Right lung (tissue), 5 donors: ENCODE data around the gene PVALB. TPM values are rescaled to one million over a fixed set of nuclear protein-coding genes. Genes with fewer than 3 reads are reported as not detected.
A peak's percentile ranks its signal among the peaks of the same experiment; 100 is the strongest.

ENCODE experiments used
- DNase-seq, 2 donors: peaks; one replicate each; pipeline ENCODE4 v3.0.0-alpha.2; 2013
- polyA plus RNA-seq, 5 donors: library from polyadenylated mRNA; unstranded; fragments of 120-200 nt; gene quantifications; one replicate each; pipeline versions ENCODE4 v1.2.1 to v1.2.3, GENCODE V29; 2013; ENCODE audit warnings: inconsistent platforms in 1 of 5, low replicate concordance in 1 of 5; ENCODE audit not compliant: insufficient read length in 5 of 5, insufficient read depth in 1 of 5

PVALB gene
- polyA plus RNA-seq, 5 donors = 0.55 to 1.0 TPM; not detected in 3

DNA sequence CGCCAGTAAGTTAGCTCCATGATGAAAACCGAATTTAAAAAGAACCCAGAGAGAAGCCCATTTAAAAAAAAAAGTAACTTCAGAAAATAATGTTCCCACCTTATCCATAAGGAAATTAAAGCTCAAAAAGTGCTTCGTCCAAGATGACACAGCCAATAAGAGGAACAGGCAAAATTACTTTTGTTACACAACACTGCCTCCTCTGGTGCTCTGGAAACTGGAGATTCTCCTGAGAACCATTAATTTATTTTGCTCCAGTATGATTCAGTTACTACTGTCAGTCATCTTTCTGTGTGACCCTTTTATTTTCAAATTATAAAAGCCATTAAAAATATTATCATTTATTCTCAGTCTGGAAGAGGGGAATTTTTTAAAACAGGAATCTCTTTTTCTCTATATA is 42.9 kb downstream of the PVALB start:
- DNase-seq = no peak

DNA sequence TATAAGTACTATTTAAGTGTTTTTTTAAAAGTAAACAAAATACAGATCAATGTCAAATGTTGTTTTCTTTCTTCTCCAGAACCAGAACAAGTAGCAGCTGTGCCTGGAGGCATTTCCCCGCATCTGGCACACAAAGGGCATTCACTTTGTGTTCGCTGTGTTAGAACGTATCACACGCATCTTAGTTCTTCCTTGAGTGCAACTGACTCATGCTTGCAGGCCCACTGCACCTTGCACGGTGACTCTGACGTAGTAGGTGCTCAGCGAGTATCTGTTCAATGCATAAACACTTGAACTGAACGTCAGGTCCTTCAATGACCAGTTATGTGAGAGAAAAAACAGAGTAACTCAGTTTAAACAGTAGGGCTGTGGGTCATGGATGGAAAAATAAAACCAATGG is 44.4 kb downstream of the PVALB start:
- no peak for DNase-seq

DNA sequence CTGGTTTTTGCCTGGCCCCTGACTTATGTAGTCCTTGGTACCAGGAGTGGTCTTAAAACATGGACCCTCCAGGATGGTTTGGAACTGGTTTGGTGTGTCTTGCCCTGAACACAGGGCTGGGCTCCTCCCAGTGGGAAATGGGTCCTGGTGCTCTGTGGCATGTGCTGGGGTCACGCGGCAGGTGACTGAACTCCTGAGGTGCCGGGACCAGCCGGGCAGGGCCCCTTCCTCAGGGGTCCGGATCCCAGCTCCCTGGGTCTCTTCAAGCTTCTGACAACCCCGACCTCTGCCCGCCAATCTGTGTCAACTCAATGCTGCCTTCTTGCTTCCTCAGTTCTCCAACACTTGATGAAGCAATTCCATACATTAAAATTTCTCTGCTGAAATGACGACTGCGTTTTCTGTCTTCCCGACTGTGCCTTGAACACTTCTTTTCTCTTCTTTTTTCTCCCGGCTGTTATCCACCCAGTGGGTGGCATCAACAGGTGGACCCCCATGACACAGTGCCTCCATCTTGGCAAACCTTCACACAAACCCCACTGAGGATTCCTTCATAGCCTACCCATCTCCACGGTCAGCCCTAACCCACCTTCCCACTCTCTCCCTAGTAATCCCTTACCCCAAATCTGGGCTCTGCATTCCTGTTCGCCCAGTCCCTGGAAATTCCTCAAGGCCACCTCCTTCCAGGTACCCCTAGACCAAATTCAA is 45.3 kb downstream of the PVALB start:
- no peak for DNase-seq

DNA sequence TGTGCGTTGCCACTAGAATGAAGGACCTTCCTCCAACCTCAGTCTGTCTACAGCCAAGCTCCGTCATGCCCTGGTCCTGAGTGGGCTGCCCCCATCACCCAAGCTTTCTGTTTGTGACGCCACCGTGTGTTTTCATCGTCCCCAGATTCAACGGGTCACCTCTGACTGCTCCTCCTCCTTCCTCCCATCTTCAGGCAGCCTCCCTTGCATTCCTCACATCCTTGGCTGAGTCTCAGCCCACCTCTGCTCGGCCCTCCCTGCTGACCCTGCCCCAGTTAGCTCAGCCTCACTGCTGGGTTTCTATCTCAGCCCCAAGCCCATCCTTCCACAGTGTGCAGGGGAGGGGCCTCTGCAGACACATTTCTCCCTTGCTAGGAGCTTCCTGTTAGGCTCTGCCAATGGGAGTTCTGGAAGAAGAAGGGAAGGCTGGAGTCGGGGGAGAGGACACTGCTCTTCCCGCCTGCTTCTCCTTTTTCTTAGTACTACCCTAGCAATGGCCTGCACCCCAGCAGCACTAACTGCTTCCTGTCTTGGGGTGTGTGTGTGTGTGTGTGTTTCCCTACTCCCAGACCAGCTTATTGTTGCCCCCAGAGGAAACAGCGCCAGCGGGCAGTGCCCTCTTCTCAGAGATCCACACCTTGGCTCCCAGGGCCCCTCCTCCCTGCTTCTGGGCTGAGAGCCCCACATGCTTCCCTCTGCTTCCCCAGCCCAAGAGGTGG is 46.2 kb downstream of the PVALB start:
- DNase-seq = no peak

DNA sequence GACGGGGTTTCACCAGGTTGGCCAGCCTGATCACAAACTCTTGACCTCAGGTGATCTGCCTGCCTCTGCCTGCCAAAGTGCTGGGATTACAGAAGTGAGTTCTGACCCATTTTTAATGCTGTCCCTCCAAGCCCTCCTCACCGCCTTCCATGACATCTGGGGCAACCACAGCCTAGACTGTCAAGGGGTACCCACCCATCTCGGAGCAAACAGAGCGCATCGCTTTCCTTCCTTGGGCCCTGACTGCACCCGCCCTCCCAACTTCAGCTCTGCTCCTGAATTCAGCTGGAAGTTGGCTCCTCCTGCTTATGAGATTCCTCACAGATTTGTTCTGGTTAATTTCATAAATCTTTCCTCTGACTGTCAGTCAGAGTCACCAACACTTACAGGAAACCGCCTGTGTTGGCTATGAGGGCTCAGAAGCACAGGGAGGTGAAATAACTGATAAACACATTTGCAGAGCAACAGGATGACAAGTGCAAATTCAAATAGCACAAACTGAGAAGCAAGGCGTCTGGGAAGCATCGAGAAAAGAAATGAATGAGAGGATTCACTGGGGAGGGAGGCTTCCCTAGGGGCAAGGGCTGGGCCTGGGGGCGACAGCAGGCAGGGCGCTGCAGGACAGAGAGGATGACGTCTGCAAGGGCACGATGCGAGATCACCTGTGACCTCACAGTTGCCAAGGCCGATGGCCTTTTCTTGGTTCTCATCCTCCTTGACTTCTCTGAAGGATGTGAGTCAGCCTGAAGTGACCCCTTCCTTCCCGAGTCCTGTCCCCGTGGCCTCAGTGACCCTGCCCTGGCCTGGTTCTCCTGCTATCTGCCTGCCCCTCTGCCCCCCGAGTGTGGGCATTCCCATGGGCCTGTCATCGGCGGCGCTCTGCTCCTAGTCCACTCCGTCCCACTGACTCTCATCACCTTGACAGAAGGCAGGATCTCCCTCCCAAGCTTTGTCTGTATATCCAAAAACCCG is 47.0 kb downstream of the PVALB start:
- no peak for DNase-seq

DNA sequence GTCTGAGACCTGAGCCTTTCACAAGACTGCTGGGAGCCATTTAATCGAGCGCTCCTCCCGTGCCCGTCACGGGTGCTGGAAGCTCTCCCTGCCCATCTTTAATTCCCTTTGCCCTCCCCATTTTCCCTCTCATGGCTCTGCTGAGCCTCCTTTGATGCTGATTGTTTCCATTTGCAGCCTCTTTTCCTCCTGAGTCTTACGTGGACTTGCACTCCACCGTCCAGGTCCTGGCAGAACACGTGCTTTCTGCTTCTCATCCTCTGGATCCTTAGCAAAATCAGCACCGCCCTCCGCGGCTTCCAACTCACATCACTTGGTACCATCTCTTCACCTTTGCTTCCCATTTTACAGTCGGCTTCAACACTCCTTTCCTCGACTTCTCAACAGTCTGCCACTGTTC is 48.2 kb downstream of the PVALB start:
- DNase-seq = no peak

DNA sequence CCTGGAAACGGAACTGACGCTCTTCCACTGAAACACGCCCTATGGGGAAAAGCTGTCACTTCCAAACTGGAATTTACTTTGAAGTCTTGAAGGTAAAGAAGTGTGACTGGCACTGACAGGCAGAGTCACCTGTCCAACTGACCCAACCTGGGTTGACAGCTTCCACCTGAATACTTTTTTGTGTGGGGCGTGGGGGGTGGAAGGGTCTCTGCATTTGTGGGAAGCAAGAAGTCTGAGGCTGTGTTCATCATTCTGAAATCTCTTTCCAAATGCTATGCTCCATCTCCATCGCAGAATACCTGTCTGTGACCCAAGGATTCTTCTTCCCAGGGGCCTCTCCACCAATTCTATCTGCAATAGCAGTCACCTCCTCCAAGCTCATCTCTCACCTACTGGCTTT is 48.7 kb downstream of the PVALB start:
- DNase-seq = no peak

DNA sequence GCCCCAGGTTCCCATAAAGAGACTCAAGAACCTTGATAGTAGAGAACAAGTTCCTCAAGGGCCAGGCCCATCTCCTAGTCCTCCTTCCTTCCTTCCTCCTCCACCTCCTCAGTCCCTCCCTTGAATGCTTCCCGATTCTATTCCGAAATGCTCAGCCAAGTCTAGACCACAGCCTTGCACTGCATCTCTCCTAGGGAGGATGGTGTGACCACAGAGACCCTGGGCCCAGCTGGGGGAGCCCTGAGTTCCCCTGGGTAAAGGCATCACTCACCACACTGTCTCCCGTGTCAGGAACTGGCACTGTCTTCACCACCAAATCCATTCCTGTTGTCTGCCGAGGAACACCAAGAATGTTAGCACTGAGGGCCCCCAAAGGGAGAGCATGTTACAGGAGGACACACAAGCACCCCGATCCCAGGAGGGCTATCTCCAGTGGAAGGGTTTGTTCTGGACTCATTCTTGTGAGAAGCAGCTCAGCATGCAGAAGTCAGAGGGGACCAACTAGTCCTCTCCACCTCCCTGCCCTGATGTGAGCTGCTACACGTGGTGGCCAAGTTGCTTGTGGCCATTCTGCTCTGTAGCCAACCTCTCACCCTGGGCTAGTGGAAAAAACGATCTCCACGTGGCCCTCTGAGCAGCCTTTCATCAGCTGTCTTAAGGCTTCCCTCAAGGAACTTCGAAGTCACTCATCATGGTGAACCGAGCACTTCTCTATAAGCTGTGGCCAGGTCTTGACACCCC is 49.6 kb downstream of the PVALB start:
- DNase-seq = no peak

DNA sequence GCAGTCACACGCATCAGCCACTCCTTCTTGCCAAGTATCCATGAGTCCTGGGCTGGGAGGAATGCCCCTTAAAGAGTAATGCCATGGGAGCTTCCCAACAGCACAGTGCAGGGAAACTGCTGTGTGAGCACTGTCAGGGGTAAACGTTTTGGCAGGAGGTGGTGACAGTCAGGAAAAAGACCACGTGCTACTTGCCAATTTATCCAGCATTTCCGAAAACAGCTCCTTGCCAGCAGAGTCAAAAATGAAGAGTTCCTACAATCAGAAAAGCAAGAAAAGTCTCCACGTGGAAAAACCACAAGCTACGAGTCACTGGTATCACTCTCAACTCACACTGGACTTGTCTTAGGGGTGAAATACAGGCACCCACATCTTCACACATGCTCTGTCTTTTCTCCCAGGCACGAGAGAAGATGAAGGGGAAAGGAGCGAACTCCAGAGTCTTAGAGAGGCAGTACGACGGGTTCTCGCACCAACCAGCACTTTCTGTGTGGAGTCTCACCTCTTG is 50.8 kb downstream of the PVALB start:
- no peak for DNase-seq

DNA sequence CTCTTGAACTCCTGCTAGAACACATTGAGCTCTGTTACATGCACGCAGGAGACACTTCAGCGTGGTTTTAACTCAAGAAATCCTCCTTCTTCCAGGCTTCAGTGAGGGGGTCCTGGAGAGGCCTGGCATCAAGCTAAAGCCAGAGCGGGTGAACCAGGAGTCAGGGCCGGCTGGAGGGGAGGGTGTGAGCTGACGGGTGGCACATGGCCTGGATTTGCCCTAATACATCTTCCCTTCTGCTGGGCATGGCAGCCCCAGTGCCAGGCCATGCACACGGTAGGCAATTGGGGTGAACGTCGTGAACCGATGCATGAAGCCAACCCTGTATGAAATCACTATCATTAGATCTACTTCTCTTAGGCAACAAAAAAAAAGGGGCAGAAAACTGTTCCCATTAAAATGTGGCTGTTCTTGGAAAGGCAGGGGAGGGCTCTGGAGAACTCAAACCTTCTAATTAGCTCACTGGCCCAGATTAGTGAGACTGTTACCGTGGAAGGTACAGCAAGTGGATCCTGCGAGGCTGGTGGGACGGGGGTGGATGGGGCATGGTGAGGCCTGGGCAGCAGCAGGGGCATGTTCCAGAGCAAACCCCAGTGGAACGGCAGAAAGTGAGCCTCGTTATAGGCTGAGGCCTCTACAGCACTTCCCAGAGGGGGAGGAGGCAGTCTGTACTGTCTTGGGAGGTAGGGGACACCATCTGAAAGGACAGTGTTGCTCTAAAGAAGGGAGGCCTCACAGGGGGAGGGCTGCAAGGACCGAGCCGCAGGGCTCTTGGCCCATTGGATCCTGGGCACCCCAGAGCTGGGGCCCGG is 51.5 kb downstream of the PVALB start:
- no peak for DNase-seq

DNA sequence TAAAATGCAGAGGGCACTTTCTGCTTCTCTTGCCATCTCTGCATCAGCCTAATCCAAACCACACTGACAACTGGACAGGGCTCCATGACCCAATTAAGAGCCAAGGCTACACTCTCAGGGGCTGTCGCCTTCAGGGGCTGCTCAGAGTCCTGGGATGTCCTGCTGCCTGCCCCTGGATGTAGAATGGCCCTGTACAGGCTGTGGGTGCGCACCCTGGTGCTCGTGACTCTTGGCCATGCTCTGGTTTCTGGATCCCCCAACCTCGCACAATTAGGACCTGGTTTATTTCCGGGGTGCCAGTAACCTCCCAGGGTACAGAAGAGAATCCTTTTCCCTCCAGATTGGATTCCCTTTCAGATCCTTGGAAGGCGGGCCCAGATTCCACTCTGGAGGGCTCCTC is 52.2 kb downstream of the PVALB start:
- DNase-seq = no peak

DNA sequence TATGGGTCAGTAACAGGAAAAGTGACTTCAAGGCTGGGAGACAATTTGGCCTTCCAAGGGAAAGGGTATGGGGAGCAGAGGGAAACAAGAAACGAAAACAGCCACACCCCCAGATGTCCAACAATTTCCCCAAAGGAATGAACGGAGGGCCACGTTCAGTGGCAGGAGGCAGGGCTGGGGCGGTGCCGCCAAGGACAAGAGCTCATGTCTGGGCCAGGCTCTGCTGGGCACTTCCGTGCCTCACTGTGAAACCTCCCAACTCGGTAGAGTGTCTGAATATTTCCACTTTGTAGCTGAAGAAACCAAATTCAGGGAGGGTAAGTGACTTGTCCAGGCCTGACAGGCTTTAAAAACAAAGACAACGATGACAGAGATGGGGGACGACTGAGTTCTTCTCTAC is 52.8 kb downstream of the PVALB start:
- no peak for DNase-seq

DNA sequence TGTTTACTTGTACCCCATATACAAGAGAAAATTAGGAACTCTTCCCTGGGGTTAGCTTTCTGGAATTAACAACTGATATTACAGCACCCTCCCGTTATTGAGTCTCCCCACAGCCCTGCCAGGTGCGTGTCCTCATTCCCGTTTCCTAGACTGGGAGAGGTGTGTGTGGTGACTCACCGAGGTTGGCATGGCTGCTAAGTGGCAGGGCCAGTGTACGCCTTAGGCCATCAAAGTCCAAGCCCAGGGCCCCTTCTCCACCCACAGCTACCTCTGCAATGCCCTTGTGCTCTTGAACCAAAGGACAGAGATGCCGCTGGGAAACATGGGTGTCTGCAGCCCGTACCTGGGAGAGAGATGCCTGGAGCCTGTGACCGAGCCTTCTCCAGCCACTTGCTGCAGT is 53.3 kb downstream of the PVALB start:
- no peak for DNase-seq

DNA sequence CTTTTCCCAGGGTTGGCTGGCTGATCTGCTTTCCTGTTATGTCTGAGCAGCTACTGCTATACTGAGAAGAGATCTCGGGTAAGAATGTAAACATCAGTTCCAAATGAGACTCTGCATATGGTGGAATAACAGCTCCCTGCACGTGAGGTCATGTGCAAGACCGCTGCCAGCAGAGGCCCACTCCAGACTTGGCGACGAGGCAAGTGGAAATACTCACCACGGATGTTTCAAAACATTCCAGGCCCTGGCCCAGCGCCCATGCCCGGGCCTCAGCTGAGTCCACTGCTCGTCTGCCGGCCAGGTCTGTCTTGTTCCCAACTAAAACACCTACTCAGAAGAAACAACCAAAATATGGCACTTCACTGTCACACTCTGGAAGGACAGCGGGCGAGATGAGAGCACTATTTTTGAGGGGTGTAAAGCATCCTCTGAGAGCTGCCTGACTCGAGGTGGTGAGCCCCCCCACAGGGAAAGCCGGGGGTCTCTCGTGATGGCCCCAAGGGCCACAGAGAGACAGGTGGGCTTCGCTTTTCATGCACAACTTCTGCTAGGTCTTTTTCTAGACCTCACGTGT is 54.1 kb downstream of the PVALB start:
- no peak for DNase-seq

DNA sequence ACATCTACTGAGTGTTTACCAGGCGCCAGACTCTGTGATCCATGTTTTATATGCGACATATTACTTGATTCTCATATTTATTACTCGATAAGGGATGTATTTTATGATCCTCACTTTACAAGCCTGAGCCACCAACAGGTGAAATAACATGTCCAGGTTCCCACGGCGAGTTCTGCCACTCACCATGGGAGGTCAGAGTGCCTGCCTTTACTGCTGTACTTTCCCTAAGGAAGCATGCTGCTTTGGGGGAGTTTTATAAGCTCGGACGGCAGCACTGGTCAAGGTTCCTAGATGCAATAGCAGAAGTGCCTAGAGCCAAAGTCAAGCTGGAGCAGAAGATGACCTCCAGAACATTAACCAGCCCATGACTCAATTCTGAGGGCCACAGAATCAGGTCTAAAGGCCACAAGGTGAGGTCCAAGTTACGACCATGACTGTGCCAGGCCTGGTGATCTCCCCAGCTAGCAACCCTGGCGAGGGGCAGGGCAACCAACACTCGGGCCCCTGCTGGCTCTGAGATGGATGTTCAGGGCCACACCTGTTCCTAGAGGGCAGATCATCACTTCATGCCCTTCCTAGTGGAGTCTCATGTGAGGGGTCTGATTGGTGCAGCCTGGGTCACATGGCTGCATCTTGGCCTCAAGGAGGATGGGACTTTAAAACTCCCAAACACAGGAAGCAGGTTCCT is 55.1 kb downstream of the PVALB start:
- DNase-seq = no peak

DNA sequence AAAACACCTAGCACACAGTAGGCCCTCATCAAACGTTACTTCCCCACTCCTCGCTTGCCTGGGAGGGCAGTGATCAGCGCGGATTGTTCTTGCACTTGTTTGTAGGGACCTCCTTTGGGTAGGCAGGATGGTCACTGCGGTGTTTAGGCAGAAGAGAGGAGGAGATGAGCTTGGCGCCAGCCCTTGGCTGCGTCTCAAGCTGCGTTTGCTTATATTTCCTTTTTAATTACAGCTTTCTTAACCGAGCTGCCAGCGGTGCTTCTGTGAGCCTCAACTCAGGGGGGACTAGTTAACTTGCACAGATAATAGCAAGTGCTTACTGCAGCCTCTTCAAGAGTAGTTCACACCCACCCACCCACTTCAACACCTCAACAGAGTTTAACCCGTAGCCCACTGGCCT is 56.0 kb downstream of the PVALB start:
- no peak for DNase-seq

DNA sequence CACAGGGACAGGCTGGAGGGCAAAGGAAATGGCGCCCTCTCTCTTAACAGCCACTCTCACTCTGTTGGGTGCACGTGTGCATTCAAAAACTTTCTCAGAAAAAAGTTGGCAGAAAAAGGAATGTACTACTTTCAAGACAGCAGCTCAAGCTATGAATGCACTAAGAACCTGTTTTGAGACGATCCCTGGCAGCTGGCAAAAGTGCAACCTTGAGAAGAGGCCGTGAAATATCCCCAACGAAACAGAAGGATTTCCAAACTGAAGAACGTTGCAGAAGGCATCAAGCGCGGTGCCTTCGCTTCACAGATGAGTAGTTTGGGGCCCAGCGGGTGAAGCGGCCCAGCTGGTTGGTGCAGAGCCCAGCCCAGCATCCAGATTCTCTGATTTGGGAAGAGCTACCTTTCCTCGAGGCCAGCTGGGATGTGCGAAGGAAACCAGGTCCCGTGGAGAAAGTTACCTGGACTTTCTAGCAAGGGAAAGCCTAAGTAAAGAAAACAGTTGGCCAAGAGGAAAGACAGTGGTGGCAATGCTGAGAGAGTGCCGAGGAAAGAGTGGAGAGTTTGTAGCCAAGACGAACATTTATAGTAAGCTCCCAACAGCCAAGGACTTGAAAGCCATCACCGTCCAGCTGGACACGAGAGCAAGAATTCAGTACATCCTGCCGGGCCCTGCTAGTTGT is 57.2 kb downstream of the PVALB start:
- DNase-seq = no peak

DNA sequence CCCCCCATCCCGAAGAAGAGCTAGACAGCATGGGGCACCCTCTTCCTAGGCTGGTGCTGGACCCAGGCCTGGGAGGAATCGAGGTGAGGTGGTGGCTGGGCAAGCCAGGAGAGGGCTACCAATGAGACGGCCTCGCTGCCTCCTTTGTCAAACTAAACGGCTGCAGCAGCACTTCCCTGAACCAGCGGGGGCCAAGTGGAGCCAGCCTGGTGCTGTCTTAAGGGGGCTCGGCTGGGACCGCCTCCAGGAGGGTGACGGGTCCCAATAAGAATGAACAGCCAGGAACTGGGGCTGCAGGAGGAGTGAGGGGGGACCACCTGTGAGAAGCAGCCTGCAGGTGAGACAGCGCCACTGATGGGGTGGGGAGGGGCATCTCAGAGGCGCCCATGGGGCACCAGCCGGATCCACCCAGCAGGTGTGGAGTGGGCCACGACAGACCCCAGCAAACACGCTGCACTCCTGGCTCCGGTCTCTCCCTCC is 58.0 kb downstream of the PVALB start:
- DNase-seq = no peak

DNA sequence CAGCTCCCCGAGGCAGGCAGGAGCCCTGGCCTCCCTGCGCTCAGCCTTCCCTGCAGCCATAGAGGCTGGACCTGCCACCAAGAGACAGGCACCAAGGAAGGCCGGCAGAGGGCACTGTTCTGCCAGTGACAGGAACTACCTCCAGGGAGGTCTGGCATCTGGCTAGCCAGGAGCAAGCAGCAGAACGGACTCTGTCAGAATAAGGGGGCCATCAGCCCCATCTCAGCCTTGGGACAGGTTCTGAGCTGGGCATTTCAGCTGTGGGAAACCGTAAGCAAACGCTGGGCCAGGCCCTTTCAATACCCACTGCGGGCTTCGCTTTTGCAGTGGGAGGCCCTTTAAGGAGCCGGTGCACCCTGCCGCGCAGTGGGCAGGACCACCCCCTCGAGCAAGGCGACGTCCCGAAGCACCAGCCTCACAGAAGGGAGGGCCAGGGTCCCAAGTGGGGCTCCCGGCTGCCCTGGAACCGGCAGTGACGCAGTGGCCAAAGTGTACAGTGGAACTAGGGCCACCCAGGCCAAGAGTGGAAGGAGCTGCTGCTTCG is 59.1 kb downstream of the PVALB start:
- DNase-seq = peak in 1 of 2 donors; percentile 25
